NT2/D1 (cell line): Measurements from ENCODE around the gene TGFA.

Source experiments
- SUZ12 ChIP-seq: IDR thresholded peaks from 2 replicates; pipeline ENCODE4 v1.6.1; 2011; ENCODE audit not compliant: insufficient read length, insufficient read depth; ENCODE audit errors: extremely low read depth
- YY1 ChIP-seq: IDR thresholded peaks from 2 replicates; pipeline ENCODE4 v1.6.1; 2011; ENCODE audit not compliant: insufficient read length, insufficient read depth
- ZNF274 ChIP-seq: IDR thresholded peaks from 2 replicates; pipeline ENCODE4 v1.6.1; 2011; ENCODE audit warnings: mild to moderate bottlenecking, low read depth, low read length

GRCh38 chr2:70534183-70534836 is 19.3 kb downstream of the TGFA start:
- no peak for TF ChIP-seq YY1
- no peak for TF ChIP-seq ZNF274
- TF ChIP-seq SUZ12, result no peak
